ENCODE results near the gene ELN. TPM values are rescaled to one million over a fixed set of nuclear protein-coding genes. Genes with fewer than 3 reads are reported as not detected.

Gene ELN
- total RNA-seq, 2 experiments from 2014 or later, result not detected

DNA sequence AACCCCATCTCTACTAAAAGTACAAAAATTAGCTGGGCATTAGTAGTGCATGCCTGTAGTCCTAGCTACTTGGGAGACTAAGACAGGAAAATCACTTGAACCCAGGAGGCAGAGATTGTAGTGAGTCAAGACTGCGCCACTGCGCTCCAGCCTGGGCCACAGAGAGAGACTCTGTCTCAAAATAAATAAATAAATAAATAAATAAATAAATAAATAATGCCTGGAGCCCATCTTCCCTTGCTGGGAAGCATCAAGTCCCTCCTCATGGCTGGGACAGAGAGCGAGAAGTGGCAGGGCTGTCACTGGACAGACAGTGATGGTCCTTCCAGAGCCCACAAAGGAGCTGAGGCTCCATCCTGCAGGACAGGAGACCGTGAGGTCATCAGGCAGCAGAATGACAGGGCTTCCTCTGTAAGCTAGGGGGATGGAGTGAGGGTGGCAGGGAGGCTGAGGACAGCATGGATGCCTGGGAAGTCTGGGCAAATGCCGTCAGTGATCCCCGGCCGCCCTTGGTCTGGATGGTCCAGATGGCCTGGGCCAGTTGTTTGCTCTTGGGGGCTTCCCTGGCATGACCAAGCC lies 36.4 kb upstream of the ELN start:
- Mint-ChIP-seq H3K27ac (no peak overlapping the region), H3K4me1 (ENCODE audit: low read depth) (no peaks in the 10 kb centered on the region), H3K36me3 (ENCODE audit: low read depth) (no peaks in the 10 kb centered on the region), H3K9me3 (ENCODE audit: insufficient read depth) (peaks cover 10% of the 10 kb centered on the region), H3K27me3 (ENCODE audit: low read depth) (no peaks in the 10 kb centered on the region), H3K4me3 (no peak overlapping the region)
- no peak for DNase-seq
- POLR2A ChIA-PET, result no interaction called here
- ATAC-seq, result no peak
- CTCF ChIA-PET, result interaction anchor here (1.0 kb wide), 1 partner anchor 12 kb away, joined by 4 read pairs; no protein-coding TSS in a partner anchor

GRCh38 chr7:73992101-73992562 lies 35.8 kb upstream of the ELN start:
- no peaks in the 10 kb centered on the region for H3K27me3 Mint-ChIP-seq (ENCODE audit: low read depth)

DNA sequence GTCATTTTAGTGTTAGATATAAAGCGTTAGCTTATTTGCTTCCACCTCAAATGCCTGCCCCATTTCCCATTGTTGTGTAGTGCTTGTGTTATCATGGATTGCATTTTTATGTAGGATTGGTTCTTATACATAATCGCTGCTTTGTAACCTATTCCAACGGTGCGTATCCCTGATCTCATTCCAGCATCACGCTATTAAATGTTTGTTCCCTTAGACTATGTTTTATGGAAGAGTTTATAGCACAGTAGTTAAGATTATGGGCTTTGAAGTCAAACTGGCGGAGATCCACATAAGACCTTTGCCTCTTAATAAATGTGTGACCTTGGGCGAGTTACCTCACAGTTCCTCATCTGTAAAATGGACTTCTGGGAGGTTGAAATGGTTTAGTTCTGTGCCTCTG lies 34.0 kb upstream of the ELN start:
- DNase-seq (no peak), ATAC-seq (no peak)
- Mint-ChIP-seq H3K27ac (no peak overlapping the region), H3K4me3 (no peak overlapping the region), H3K9me3 (ENCODE audit: insufficient read depth) (peaks cover 10% of the 10 kb centered on the region), H3K27me3 (ENCODE audit: low read depth) (no peaks in the 10 kb centered on the region), H3K4me1 (ENCODE audit: low read depth) (no peaks in the 10 kb centered on the region), H3K36me3 (ENCODE audit: low read depth) (no peaks in the 10 kb centered on the region)
- POLR2A ChIA-PET, result no interaction called here
- CTCF ChIA-PET, result no interaction called here

More at GRCh38 chr7:73992101-73992562, 35.8 kb upstream of the ELN start:
- no peak overlapping the region for H3K4me3 Mint-ChIP-seq
- H3K27ac Mint-ChIP-seq, result no peak overlapping the region
- DNase-seq, result no peak
- H3K9me3 Mint-ChIP-seq (ENCODE audit: insufficient read depth), result peaks cover 10% of the 10 kb centered on the region
- ChIA-PET POLR2A (no interaction called here), CTCF (no interaction called here)
- no peak for ATAC-seq
- H3K36me3 Mint-ChIP-seq (ENCODE audit: low read depth), result no peaks in the 10 kb centered on the region
- no peaks in the 10 kb centered on the region for H3K4me1 Mint-ChIP-seq (ENCODE audit: low read depth)

DNA sequence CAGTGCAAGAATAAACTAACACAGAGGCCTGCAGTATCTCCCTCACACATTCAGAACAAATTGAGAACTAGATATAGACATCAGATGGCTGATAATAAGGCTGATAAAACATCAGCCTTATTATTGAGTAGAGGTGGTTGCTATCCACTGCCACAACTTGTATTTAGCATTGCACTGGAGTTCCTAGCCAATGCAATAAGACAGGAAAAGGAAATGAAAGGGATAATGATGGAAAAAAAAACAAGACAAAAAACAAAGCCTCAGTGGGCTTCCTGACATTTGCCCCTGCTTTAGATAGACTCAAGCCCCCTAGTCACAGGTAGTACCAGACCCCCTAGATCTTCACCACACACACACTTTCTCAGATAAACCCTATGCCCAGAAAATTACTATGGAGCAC lies 33.2 kb upstream of the ELN start:
- POLR2A ChIA-PET, result no interaction called here
- H3K9me3 Mint-ChIP-seq (ENCODE audit: insufficient read depth), result peaks cover 10% of the 10 kb centered on the region

GRCh38 chr7:73995330-73995729 lies 32.6 kb upstream of the ELN start:
- Mint-ChIP-seq H3K4me1 (ENCODE audit: low read depth) (no peaks in the 10 kb centered on the region), H3K36me3 (ENCODE audit: low read depth) (no peaks in the 10 kb centered on the region), H3K9me3 (ENCODE audit: insufficient read depth) (peaks cover 10% of the 10 kb centered on the region), H3K27ac (no peak overlapping the region), H3K27me3 (ENCODE audit: low read depth) (no peaks in the 10 kb centered on the region), H3K4me3 (no peak overlapping the region)
- DNase-seq (no peak), ATAC-seq (no peak)
- ChIA-PET CTCF (no interaction called here), POLR2A (no interaction called here)

More for the DNA sequence above, 33.2 kb upstream of the ELN start:
- ATAC-seq, result no peak
- no peak overlapping the region for H3K27ac Mint-ChIP-seq
- H3K27me3 Mint-ChIP-seq (ENCODE audit: low read depth), result no peaks in the 10 kb centered on the region
- no peaks in the 10 kb centered on the region for H3K36me3 Mint-ChIP-seq (ENCODE audit: low read depth)
- H3K4me1 Mint-ChIP-seq (ENCODE audit: low read depth), result no peaks in the 10 kb centered on the region
- no peak overlapping the region for H3K4me3 Mint-ChIP-seq
- DNase-seq, result no peak
- CTCF ChIA-PET, result no interaction called here

DNA sequence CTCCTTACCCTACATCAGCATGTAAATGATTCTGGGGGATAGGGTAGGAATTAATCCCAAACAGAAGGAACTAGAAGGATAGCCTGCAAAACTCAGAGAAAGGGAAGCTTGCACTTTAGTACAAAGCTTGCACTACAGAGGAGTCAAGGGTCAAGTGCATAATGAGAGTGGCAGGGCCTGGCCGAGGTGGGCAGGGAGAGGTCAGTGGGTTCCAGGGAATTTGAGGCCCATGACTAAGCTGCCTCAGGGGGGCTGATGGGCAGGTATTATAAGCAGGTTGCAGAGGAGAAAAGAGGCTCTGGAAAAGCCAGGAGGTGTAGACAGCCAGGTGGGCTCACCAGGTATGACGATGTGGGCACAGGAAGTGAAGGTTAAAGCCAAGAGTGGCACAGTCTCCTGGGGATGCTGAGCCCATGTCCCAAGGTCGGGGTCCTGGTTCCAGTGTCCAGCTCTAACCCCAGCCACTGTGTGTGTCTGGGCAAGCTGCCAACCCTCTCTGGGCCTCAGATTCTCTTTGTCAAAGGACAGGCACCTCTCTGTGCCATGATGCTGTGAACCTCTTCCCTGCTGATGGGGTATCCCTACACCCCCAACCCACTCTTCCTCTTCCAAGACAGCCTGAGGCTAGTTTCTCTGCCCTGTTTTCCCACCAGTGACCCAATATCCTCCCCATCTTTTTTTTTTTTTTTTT lies 32.0 kb upstream of the ELN start:
- DNase-seq (no peak), ATAC-seq (no peak)
- ChIA-PET POLR2A (no interaction called here), CTCF (no interaction called here)
- Mint-ChIP-seq H3K4me3 (no peak overlapping the region), H3K9me3 (ENCODE audit: insufficient read depth) (peaks cover 10% of the 10 kb centered on the region), H3K36me3 (ENCODE audit: low read depth) (no peaks in the 10 kb centered on the region), H3K4me1 (ENCODE audit: low read depth) (peaks cover 1% of the 10 kb centered on the region), H3K27ac (no peak overlapping the region), H3K27me3 (ENCODE audit: low read depth) (no peaks in the 10 kb centered on the region)

GRCh38 chr7:73997056-73997455 lies 30.9 kb upstream of the ELN start:
- H3K27ac Mint-ChIP-seq, result no peak overlapping the region
- H3K4me1 Mint-ChIP-seq (ENCODE audit: low read depth), result peaks cover 11% of the 10 kb centered on the region
- CTCF ChIA-PET, result no interaction called here
- no peak overlapping the region for H3K4me3 Mint-ChIP-seq
- no peaks in the 10 kb centered on the region for H3K36me3 Mint-ChIP-seq (ENCODE audit: low read depth)
- POLR2A ChIA-PET, result no interaction called here
- ATAC-seq (no peak), DNase-seq (no peak)
- no peaks in the 10 kb centered on the region for H3K27me3 Mint-ChIP-seq (ENCODE audit: low read depth)
- H3K9me3 Mint-ChIP-seq (ENCODE audit: insufficient read depth), result peaks cover 10% of the 10 kb centered on the region

GRCh38 chr7:73999664-74000435 lies 28.1 kb upstream of the ELN start:
- H3K9me3 Mint-ChIP-seq (ENCODE audit: insufficient read depth), result peaks cover 1% of the 10 kb centered on the region
- POLR2A ChIA-PET, result no interaction called here
- H3K36me3 Mint-ChIP-seq (ENCODE audit: low read depth), result no peaks in the 10 kb centered on the region
- H3K4me3 Mint-ChIP-seq, result no peak overlapping the region
- H3K27me3 Mint-ChIP-seq (ENCODE audit: low read depth), result no peaks in the 10 kb centered on the region
- no peak for DNase-seq
- peaks cover 24% of the 10 kb centered on the region for H3K4me1 Mint-ChIP-seq (ENCODE audit: low read depth)
- H3K27ac Mint-ChIP-seq, result no peak overlapping the region
- no peak for ATAC-seq
- CTCF ChIA-PET, result no interaction called here

GRCh38 chr7:74000489-74001149 lies 27.4 kb upstream of the ELN start:
- H3K4me3 Mint-ChIP-seq, result no peak overlapping the region
- no peak for ATAC-seq
- CTCF ChIA-PET, result no interaction called here
- no peak for DNase-seq
- H3K9me3 Mint-ChIP-seq (ENCODE audit: insufficient read depth), result no peaks in the 10 kb centered on the region
- peak overlapping the region; percentile 30 for H3K27ac Mint-ChIP-seq
- peaks cover 24% of the 10 kb centered on the region for H3K4me1 Mint-ChIP-seq (ENCODE audit: low read depth)
- H3K27me3 Mint-ChIP-seq (ENCODE audit: low read depth), result no peaks in the 10 kb centered on the region
- POLR2A ChIA-PET, result no interaction called here
- H3K36me3 Mint-ChIP-seq (ENCODE audit: low read depth), result no peaks in the 10 kb centered on the region

DNA sequence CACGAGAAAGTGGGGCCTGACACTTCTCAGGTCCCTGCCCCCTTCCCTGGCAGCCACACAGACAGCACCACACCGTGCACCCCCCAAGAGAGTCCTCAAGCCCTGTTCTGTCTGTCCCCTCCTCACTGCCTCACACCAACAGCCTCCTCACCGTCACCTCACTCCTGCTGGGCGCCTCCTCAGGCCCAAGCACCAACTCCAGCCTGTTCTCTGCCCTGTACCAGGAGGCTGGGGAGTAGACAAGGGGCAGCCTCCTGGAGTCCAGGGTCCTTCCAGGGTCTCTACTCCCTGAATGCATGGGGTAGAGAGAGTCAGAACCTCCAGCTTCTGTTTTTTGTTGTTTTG lies 26.9 kb upstream of the ELN start:
- no peaks in the 10 kb centered on the region for H3K27me3 Mint-ChIP-seq (ENCODE audit: low read depth)
- ChIA-PET POLR2A (no interaction called here), CTCF (no interaction called here)
- peaks cover 24% of the 10 kb centered on the region for H3K4me1 Mint-ChIP-seq (ENCODE audit: low read depth)
- DNase-seq (no peak), ATAC-seq (no peak)
- no peaks in the 10 kb centered on the region for H3K9me3 Mint-ChIP-seq (ENCODE audit: insufficient read depth)
- peak overlapping the region; percentile 30 for H3K27ac Mint-ChIP-seq
- no peaks in the 10 kb centered on the region for H3K36me3 Mint-ChIP-seq (ENCODE audit: low read depth)
- no peak overlapping the region for H3K4me3 Mint-ChIP-seq

- H3K27ac Mint-ChIP-seq, result peak overlapping the region; percentile 72
- no peaks in the 10 kb centered on the region for H3K27me3 Mint-ChIP-seq (ENCODE audit: low read depth)
- H3K4me1 Mint-ChIP-seq (ENCODE audit: low read depth), result peaks cover 24% of the 10 kb centered on the region
- no peaks in the 10 kb centered on the region for H3K9me3 Mint-ChIP-seq (ENCODE audit: insufficient read depth)
- peak overlapping the region; percentile 40 for H3K4me3 Mint-ChIP-seq
- H3K36me3 Mint-ChIP-seq (ENCODE audit: low read depth), result no peaks in the 10 kb centered on the region
- ChIA-PET POLR2A (interaction anchor here (0.8 kb wide), 1 partner anchor 402 kb away, joined by 3 read pairs; no protein-coding TSS in a partner anchor), CTCF (interaction anchor here (2.1 kb wide), 1 partner anchor 24 kb away, joined by 7 read pairs; no protein-coding TSS in a partner anchor)
- ATAC-seq (peak; percentile 78), DNase-seq (peak; percentile 61)
These were observed 25.4 kb upstream of the ELN start for GRCh38 chr7:74002474-74003017.

GRCh38 chr7:74003621-74004020 lies 24.4 kb upstream of the ELN start:
- POLR2A ChIA-PET, result no interaction called here
- no peak for DNase-seq
- no peaks in the 10 kb centered on the region for H3K36me3 Mint-ChIP-seq (ENCODE audit: low read depth)
- H3K27me3 Mint-ChIP-seq (ENCODE audit: low read depth), result no peaks in the 10 kb centered on the region
- H3K4me1 Mint-ChIP-seq (ENCODE audit: low read depth), result peaks cover 24% of the 10 kb centered on the region
- CTCF ChIA-PET, result interaction anchor here (2.1 kb wide), 1 partner anchor 23 kb away, joined by 7 read pairs; no protein-coding TSS in a partner anchor
- H3K4me3 Mint-ChIP-seq, result no peak overlapping the region
- H3K9me3 Mint-ChIP-seq (ENCODE audit: insufficient read depth), result no peaks in the 10 kb centered on the region
- H3K27ac Mint-ChIP-seq, result peak overlapping the region; percentile 72
- no peak for ATAC-seq
